Stimulated activated CD8-positive, alpha-beta memory T cell treated with anti-CD3 and anti-CD28 coated beads, Interleukin-15, amount 100 ng/mL, for 4 hours (primary cell): Measurements from ENCODE around the gene RAB4A.

Source experiments
- DNase-seq, 2 donors: peaks; one replicate each; pipeline ENCODE4 v3.0.0-alpha.2; 2020; ENCODE audit warnings: low read depth in 2 of 2

Gene RAB4A

GRCh38 chr1:229244091-229244490 is 26.8 kb upstream of the RAB4A start:
- no peak for DNase-seq

- DNase-seq, result no peak
These were observed 23.0 kb upstream of the RAB4A start for GRCh38 chr1:229247871-229248270.

GRCh38 chr1:229248821-229249817 is 21.8 kb upstream of the RAB4A start:
- no peak for DNase-seq

- no peak for DNase-seq
These were observed 20.9 kb upstream of the RAB4A start for GRCh38 chr1:229249854-229250644.

GRCh38 chr1:229251185-229251584 is 19.7 kb upstream of the RAB4A start:
- DNase-seq, result no peak

GRCh38 chr1:229252228-229252984 is 18.5 kb upstream of the RAB4A start:
- no peak for DNase-seq

- DNase-seq, result no peak
These were observed 17.5 kb upstream of the RAB4A start for GRCh38 chr1:229253151-229253974.

- no peak for DNase-seq
These were observed 15.9 kb upstream of the RAB4A start for GRCh38 chr1:229254910-229255541.

GRCh38 chr1:229258031-229258756 is 12.7 kb upstream of the RAB4A start:
- peak in 1 of 2 donors; percentile 39 for DNase-seq

GRCh38 chr1:229258757-229259060 is 12.2 kb upstream of the RAB4A start:
- no peak for DNase-seq

- no peak for DNase-seq
These were observed 10.6 kb upstream of the RAB4A start for GRCh38 chr1:229260297-229260696.

GRCh38 chr1:229262239-229262638 is 8.7 kb upstream of the RAB4A start:
- DNase-seq, result no peak

- no peak for DNase-seq
These were observed 7.7 kb upstream of the RAB4A start for GRCh38 chr1:229263254-229263653.

- no peak for DNase-seq
These were observed 6.8 kb upstream of the RAB4A start for GRCh38 chr1:229264068-229264467.

- DNase-seq, result no peak
These were observed 6.4 kb upstream of the RAB4A start for GRCh38 chr1:229264487-229264886.

- no peak for DNase-seq
These were observed 4.6 kb upstream of the RAB4A start for GRCh38 chr1:229266274-229266673.

GRCh38 chr1:229266832-229267500 is 3.9 kb upstream of the RAB4A start:
- DNase-seq, result no peak

- DNase-seq, result no peak
These were observed 2.4 kb upstream of the RAB4A start for GRCh38 chr1:229268505-229268904.

- DNase-seq, result peak; percentile 22 to 36
These were observed 693 bp downstream of the RAB4A start for GRCh38 chr1:229271448-229272159.
